ENCODE data around the gene WNT1. TPM values are rescaled to one million over a fixed set of nuclear protein-coding genes. Genes with fewer than 3 reads are reported as not detected.

WNT1 gene
- total RNA-seq, 1 donor from 2014 or later, result not detected

DNA sequence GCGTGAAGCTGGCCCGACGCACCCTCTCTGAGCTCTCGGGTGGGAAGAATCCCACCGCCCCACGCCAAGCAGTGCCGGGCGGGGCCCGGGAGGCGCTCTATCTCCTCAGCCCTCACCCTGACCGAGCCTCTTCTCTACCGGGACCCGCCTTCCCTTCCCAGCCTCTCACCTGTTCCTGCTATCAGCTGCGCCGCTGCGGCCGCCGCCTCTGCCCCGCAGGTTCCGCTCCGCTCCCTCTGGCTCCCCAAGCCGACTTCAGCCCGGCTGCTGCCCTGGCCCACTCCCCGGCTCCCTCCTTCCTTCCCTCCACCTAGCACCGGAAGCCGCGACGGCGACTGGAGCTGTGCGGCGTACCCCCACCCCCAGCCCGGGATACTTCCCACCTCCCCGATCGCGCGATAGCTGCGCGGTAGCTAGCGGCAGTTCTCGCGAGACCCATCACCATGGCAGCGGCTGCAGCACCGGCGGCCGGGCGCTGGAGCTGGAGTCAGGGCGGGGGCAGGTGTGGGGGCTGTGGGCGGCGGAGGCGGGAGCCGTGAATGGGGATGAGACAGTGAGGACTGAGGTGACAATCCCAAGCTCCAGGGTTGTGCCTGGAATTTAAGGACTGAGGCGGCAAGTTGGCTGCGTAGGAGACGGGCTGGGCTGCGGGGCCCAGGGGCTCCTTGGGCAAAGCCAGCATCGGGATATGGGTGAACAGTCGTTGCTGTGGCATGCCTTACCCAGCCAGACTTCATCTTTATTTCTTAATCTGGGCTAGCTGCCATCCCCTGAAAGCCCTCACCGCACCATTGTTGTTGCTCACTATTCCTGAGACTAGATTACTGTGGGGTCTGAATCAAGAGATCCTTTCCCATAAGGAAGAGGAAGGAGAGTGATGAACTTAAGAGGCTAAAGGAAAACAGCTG, 20.7 kb upstream of the WNT1 start, which contains the start of gene ARF3:
ARF3 (minus strand) TSS at position 347 of the 908 bp plus-strand sequence. CDS start 16,392 bp downstream, outside the sequence.
- ATAC-seq, result peak; percentile 97
- DNase-seq (ENCODE audit: low spot score), result peak; percentile 98
- intact Hi-C loops (cut with DNase I), result no loop called here

DNA sequence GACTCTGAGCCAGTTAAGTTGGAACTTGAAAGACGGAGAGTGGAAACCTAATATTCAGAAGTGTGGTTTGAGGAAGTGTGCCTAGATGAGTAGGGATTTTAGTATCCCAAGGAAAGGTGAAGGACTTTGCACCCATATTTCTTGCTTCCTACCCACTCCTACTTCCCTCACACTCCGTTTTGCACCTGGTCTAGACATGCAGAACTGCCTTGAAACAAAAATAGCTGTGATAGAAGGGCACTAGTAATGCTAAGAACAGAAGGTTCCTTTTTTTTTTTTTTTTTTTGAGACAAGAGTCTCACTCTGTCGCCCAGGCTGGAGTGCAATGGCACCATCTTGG, 20.1 kb upstream of the WNT1 start:
- ATAC-seq (no peak), DNase-seq (ENCODE audit: low spot score) (no peak)
- intact Hi-C loops (cut with DNase I), result no loop called here

- no peak for DNase-seq (ENCODE audit: low spot score)
- ATAC-seq, result no peak
- intact Hi-C loops (cut with DNase I), result no loop called here
Measured at GRCh38 chr12:48960834-48961233, 17.3 kb upstream of the WNT1 start.

DNA sequence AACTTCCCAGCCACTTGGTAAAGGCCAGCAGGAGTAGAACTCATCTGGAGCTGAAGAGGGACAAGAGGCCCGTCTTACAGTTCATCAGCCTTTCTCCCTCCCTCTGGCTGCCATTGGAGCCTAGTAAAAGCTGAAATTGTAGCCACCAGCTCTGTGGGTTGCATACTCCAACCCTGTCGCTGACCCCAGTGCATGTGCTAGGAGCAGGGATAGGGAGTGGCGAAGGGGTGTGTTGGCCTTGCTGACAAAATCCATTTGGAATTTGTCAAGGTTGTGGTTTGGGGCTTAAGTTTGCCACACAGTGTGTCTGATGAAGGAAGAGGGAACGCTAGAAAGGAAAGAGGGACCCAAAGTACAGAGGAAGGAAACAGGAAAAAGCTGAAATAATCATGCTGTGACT, 16.8 kb upstream of the WNT1 start:
- ATAC-seq (no peak), DNase-seq (ENCODE audit: low spot score) (no peak)
- intact Hi-C loops (cut with DNase I), result no loop called here

DNA sequence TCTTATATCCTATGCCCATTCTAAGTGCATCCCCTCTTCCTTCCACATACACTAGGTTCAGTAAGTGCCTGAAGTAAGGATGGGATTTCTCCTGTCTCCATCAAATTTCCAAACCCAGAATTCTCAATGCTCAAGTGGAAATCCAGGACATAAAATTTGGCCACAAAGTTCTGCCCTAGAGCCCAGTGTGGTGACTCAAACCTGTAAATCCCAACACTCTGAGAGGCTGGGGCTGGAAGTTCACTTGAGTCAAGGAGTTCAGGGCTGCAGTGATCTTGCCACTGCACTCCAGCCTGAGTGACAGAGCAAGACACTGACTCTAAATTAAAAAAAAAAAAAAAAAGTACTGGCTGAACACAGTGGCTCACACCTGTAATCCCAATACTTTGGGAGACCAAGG, 16.3 kb upstream of the WNT1 start:
- DNase-seq (ENCODE audit: low spot score), result no peak
- no peak for ATAC-seq
- intact Hi-C loops (cut with DNase I), result no loop called here

- ATAC-seq (peak; percentile 27), DNase-seq (ENCODE audit: low spot score) (no peak)
- intact Hi-C loops (cut with DNase I), result no loop called here
Measured at GRCh38 chr12:48965298-48965838, 12.8 kb upstream of the WNT1 start.

GRCh38 chr12:48966177-48966895, 11.8 kb upstream of the WNT1 start:
- ATAC-seq, result no peak
- intact Hi-C loops (cut with DNase I), result no loop called here
- no peak for DNase-seq (ENCODE audit: low spot score)

DNA sequence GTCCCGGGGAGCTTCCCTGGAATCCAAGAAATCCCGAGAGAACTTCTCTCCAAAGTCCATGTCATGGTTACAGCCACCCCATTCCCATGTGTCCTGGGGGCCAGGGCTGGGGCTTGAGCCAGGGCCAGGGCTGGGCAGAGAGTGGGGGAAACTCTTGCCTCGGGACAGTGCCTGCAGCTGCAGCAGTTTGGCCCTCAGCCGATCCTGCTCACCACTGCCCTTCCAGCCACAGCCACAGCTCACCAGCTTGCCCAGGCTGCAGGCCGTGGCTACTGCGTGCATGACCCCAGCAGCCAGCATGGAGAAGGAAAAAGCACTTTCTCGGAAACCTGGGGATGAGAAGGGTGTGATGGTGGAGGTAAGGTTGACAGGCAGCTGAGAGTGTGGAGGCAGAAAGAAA, 10.1 kb upstream of the WNT1 start:
- ATAC-seq (no peak), DNase-seq (ENCODE audit: low spot score) (no peak)
- intact Hi-C loops (cut with DNase I), result no loop called here

GRCh38 chr12:48968467-48968866, 9.7 kb upstream of the WNT1 start:
- ATAC-seq (no peak), DNase-seq (ENCODE audit: low spot score) (no peak)
- intact Hi-C loops (cut with DNase I), result no loop called here

- ATAC-seq (no peak), DNase-seq (ENCODE audit: low spot score) (no peak)
- intact Hi-C loops (cut with DNase I), result no loop called here
Measured at GRCh38 chr12:48969160-48969771, 8.9 kb upstream of the WNT1 start.

- peak; percentile 60 for DNase-seq (ENCODE audit: low spot score)
- no peak for ATAC-seq
- intact Hi-C loops (cut with DNase I), result no loop called here
Measured at GRCh38 chr12:48969833-48970701, 8.1 kb upstream of the WNT1 start.

DNA sequence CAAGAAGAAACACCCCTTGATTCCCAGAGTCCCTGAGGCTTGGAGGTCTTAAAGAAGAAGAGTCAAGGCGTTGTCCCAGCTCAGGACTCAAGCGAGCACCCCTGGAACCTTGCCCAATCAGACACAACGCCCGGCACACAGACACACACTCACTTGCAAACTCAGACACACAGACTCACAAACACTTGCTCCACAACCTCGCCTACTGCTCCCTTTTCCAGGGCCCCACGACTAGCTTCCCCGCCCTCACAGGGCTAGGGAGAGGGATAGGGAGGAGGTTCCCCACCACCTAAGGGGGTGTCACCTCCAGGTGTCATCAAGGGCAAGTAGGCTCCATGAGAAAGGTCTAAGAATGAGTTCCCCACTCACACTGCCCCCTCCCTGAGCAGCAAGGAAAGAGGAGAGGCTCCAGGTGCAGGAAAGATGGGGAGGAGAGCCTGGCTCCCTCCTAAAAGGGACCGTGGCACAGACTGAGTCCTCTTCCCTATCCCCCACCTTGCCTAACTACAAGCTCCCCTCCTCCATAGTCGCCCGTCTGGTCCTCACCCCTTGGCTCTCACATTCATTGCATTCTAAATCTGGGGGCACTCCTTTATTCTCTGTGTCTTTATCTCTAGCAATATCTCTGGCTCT, 7.3 kb upstream of the WNT1 start:
- no peak for ATAC-seq
- DNase-seq (ENCODE audit: low spot score), result no peak
- intact Hi-C loops (cut with DNase I), result no loop called here

DNA sequence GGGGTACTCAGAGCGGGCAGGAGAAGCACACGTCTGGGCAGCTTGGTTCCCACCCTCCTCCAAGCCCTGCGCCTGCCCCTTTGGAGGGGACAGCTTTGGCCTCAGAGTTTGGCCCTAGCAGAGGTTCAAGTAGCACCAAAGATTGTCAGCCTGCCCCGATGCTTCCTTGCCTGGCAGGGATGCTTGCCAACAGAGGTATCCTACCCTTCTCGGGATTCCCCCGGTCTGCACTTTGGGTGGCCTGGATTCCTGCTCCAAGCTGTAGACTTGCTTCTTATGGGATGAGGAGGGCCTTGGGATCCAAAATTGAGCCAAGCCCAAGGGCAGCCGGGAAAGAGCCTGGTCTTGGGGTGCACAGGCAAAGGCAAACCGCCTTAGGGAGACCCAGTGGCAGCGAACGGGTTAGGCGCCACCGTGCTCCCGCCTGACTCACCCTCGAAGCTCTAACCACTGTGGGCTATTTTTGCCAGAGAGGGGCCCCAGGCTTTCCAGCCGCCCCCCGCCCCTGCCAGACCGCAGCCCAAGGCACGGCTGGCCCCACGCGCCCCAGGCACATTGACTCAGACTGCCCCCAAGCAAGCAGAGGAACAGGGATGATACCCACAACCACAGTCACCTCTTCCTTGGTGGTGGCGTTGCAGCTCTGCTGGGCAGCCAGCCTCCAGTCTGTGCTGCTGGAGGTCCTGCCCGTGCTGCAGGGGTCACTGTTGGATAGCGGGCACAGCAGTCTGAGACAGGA, 5.7 kb upstream of the WNT1 start:
- DNase-seq (ENCODE audit: low spot score) (no peak), ATAC-seq (no peak)
- intact Hi-C loops (cut with DNase I), result no loop called here

DNA sequence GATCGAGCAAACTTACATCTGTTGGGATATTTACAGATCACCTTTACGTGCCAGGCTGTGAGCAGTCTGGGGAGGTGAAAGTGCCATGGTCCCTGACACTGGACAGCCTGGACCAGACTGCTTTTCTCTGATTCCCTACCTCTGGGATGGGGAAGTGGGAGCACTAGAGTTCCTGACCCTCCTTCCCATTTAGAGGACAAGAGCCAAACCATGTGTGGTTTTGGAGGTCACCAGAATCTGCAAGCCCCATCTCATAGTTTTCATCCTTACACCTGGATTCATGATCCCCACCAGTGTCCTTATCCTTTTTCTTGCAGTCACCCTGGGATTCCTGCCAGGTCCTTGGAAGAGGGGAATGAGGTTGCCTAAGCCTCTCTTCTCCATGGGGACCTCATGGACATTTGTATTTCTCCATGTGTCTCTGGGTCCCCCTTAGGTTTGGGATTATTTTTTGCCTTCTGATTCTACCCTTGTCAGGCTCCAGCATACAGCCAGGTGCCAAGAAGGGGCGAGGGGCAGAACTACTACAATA, 5.1 kb upstream of the WNT1 start:
- ATAC-seq (peak; percentile 21), DNase-seq (ENCODE audit: low spot score) (no peak)
- intact Hi-C loops (cut with DNase I), result no loop called here

GRCh38 chr12:48973531-48973930, 4.6 kb upstream of the WNT1 start:
- ATAC-seq, result peak; percentile 88
- intact Hi-C loops (cut with DNase I), result no loop called here

DNA sequence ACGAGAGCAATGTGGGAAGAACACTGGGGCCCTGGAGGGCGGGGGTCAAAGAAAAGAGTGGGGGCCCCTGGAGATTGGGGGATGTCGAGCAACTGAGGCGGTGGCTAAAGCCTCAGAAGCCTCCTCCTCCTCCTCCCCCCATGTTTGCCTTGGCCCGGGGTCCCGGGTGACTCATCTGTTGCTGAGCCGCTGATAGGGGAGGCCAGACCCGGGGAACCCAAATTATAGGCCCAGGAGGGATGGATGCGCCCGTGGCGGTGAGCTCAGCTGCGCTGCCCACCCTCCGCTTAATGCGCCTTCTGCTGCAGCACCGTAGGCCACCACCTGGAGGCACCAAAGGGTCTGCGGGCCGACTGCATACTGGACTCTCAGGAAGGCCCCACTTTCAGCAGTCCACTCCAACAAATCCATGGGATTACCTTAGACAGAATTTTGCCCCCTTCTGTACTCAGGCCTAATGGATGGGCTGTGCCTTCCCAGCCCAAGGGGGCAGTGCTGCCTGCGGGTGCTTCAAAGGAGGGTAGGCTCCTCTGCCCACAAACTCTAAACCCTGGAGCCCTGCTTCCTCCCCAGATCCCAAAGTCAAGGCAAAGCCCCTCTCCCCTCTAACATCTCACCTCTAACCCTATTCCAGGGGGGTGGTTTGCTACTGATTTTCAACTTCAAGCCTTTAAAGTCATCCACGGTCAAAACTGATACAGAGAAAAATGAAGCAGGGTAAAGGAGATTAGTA, 4.0 kb upstream of the WNT1 start:
- DNase-seq (ENCODE audit: low spot score), result peak; percentile 82
- peak; percentile 80 for ATAC-seq
- intact Hi-C loops (cut with DNase I), result no loop called here

More at GRCh38 chr12:48973531-48973930, 4.6 kb upstream of the WNT1 start:
- DNase-seq (ENCODE audit: low spot score), result peak; percentile 78

Data from sciatic nerve (tissue), 2 donors.